Measurements from ENCODE around the gene TXK.

TXK gene

GRCh38 chr4:48102303-48102702 is 31.7 kb downstream of the TXK start:
- no peak for DNase-seq

GRCh38 chr4:48100256-48100655 is 33.8 kb downstream of the TXK start:
- DNase-seq = peak; percentile 46

DNA sequence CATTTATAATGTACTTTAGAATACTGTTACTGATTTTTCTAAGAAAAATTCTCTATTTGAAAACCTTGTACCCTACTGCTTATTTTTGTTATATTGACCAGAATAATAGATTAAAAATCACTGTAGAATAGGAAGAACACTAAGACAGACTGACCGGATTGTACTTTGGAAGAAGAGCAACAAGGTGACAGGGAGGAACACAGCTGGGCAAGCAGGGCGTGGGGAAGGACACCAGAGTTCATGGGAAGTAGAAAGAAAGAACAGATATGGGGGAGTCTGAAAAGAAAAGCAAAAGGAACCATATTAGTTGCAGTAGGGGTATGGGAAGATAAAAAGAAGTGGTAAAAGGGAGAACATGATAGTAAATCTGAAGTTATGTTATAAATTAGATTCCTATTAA is 38.6 kb downstream of the TXK start:
- DNase-seq = no peak

- DNase-seq = peak; percentile 6
Observed at GRCh38 chr4:48093991-48094416, 40.0 kb downstream of the TXK start.

GRCh38 chr4:48090621-48091020 is 43.4 kb downstream of the TXK start:
- DNase-seq = no peak

DNA sequence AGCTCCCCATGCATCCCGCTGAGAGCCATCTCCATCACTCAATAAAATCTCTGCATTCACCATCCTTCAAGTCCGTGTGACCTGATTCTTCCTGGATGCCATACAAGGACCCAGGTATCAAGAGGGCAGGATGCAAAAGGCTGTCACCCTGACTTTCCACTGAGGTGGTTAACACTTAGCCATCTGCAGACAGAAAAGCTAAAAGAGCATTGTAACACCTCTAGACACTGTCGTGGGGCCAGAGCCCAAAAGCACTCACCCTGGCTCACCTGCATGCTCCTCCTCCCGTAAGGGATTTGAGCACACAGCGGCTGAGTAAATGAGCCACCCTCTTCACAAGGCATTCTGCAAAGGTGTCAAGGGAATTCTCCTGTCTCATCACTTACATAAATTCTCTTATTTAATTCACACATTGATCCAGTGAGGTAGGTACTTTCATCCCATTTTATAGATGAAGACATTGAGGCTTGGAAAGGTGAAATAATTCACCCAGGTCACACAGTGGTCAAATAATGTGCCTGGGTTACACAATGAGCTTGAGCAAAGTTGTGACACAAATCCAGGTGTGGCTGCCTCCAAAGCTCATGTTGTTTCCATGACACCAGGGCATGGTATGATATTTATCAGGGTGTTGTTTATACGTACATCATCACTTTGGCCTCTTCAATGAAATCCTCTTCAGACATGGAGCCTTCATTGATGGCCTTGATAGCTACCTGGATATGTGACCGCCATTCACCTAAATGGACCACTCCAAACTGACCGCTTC is 48.0 kb downstream of the TXK start:
- DNase-seq = no peak

DNA sequence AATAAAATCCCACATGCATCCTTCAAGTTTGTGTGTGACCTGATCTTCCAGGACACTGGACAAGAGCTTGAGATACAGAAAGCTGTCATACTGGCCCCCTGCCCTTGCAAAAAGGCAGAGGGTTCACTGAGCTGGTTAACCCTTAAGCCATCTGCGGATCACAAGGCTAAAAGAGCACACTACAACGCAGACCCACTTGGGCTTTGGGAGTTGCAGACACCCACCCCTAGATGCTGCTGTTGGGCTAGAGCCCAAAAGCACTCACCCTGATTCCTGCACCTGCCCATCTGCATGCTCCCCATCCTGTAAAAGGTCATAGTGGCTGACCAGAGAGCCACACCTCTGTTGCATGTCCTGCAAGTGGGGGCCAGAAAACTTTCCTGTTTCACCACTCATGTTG is 51.1 kb downstream of the TXK start:
- no peak for DNase-seq

DNA sequence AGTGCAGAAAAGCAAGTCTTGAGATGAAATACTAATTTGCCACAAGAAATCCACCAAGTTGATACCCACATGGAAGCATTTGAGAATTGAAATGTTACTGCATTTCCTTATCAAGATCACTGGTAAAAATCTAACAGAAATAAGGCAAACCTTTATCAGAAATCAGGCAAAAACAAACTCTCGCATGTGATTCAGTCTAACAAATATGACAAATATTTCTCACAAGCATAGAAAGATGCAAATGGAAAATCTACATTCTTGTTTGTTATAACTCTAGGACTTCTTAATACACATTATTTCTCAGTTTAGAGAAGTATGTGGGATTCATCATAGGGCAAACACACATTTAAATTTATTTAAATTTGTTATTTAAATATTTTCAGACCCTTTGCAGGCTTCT is 52.9 kb downstream of the TXK start:
- peak; percentile 14 for DNase-seq

GRCh38 chr4:48079972-48080391 is 54.1 kb downstream of the TXK start:
- no peak for DNase-seq

- DNase-seq = no peak
Observed at GRCh38 chr4:48078862-48079655, 55.0 kb downstream of the TXK start.

DNA sequence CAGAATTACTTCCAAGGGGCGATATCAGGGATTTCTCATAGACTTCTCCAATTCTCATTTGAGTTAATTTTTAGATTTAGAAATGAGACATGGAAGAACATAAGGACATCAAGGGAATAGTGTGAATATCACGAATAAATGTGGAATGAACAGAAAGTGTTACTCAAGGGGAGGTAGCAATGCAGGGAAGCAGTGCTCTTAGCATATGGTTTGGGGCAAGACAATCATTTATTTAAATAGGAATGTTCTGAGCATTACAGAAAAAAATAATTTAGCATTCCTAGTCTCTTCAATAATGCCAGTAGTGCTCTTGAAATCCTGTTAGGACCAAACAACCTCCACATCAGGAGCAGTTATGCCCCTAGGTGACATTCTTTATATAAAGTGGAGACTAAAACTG is 55.6 kb downstream of the TXK start:
- DNase-seq = no peak

GRCh38 chr4:48074657-48075056 is 59.4 kb downstream of the TXK start:
- no peak for DNase-seq

DNA sequence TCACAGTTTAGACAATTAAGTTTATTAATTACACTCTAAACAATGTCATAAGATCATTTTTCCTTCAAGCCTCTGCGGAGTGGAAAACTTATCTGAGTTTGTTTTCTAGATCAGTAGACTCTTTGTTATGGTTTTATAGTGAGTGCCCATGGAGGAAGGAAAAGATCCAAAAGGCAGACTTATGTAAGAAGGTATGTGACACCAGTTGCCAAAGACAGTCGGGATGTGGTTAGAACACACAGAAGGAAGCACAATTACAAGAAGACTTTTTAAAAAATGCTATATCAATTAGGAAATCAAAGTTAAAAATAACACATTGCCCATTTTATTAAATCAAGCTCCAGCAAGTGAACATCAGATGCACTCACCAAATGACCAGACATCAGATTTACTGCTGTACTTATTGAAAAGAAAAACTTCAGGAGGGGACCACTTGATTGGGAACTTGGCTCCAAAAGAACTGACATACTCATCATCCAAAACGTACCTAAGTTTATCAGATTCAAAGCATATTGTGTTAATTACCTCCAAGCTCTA is 60.4 kb downstream of the TXK start:
- no peak for DNase-seq

- no peak for DNase-seq
Observed at GRCh38 chr4:48071191-48071590, 62.9 kb downstream of the TXK start.

DNA sequence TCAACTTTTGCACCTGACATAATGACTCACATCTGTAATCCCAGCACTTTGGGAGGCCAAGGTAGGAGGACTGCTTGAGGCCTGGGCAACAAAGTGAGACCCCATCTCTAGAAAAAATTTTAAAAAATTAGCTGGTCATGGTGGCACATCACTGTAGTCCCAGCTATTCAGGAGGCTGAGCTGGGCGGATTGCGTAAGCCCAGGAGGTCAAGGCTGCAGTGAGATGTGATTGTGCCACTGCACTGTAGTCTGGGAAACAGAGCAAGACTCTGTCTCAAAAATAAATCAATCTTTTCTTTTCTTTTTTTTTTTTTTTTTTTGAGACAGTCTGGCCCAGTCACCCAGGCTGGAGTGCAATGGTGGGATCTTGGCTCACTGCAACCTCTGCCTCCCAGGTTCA is 65.0 kb downstream of the TXK start:
- DNase-seq = no peak

DNA sequence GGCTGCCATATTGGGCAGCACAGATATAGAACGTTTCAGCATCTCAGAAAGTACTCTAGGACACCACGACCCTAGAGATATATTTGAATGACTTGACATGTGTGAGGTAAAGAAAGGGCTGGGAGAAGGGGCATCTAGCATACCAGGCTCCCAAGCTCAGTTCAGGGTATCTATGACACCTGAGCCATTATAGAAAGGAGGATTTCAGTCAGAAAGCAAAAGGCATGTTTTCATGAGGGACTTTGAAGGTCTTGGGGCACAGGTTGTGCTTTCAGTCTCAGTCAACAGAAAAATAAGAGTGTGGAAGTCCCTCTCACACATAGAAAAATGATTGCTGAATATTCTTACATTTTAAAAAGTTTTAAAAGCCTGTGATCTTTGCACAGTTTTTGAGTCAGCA is 65.9 kb downstream of the TXK start:
- no peak for DNase-seq

- no peak for DNase-seq
Observed at GRCh38 chr4:48067536-48067935, 66.5 kb downstream of the TXK start.

GRCh38 chr4:48065587-48066052 is 68.4 kb downstream of the TXK start:
- DNase-seq = no peak

DNA sequence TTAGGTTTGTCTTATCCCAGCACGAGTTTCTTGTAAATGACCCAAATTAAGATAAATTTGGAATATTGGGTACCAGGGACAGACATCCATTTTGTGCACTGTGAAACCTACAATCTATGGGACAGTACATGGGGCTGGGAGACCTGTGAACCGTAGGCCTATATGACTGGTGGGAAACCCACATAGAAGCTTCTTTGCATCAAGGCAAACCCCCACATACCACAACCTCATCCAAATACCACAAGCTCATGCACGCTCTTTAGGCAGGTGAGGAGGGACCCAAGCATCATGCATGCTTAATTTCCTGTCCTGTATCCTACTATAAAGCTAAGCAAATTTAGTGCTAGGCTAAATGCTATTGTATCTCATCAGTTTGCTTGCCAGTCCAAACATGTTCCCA is 69.7 kb downstream of the TXK start:
- no peak for DNase-seq

DNA sequence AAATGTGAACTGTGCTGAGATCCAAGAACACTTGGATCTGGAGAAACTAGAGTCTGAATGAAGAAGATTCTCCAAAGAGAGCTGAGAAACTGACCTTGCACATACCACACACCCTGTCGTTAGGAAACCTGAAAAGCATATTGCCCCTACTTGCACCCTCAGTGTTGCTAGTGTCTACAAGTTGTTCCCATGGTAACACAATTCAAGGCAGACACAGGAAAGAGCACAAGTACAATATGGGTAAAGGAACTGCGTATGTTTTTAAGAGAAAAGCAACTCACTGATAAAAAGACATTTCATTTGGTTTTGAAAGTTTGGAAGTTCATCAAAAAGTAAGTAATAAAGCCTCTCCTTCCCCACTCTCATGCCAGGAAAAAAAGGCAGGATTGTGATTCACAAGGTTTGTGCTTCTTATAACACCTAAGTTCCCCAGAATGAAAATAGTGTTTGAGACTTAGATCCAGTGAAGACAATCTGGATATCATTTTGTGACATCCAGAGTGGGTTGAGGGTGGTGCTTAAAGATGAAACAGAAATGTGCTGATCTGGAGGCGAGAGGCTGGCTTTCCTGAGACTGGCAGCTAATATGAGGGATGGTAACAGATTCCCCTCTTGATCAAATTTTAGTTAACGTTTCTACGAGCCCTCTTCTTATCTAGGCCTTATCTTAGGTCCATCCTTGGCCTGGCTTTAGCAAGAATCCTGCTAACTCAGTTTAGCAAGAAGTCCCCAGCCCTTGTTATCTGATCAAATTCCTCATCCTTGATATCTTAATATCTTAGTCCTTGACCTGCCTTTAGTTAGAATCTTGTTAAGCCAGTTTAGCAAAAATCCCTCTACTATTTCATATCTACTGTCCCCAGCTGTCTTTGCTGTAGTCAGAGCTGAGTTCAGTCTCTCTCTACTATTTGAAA is 75.2 kb downstream of the TXK start:
- DNase-seq = no peak

GRCh38 chr4:48051078-48051477 is 83.0 kb downstream of the TXK start:
- no peak for DNase-seq

GRCh38 chr4:48049483-48049882 is 84.6 kb downstream of the TXK start:
- no peak for DNase-seq

DNA sequence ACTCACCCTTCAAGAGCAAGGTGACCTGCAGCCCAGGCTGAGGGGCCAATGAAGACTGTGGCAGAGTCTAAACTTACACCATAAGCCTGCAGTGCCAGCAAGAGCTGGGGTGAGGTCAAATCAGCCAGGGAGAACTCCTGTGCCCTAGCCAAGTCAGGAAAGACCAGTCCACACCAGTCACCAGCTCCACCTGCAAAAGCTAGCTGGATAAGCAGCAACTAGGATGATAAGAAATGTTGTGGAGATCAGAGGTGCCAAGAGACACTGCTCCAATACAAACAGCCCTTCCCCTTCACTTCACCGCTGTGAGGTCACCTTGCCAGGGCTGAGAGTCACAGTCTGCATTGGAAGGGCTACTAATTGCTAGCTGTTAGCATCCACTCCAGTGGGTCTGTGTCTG is 86.2 kb downstream of the TXK start:
- no peak for DNase-seq

Measured in fibroblast of skin of scalp (primary cell).